SIG-M5 treated with dmso at 0.1 percent for 504 hours (cell line): ENCODE measurements around the gene NFIA.
A peak's percentile ranks its signal among the peaks of the same experiment; 100 is the strongest.

Experiments used
- DNase-seq: peaks from one replicate; lab custom pipeline; 2025; ENCODE audit not compliant: unreplicated experiment; lab: John Stamatoyannopoulos, UW

NFIA gene

DNA sequence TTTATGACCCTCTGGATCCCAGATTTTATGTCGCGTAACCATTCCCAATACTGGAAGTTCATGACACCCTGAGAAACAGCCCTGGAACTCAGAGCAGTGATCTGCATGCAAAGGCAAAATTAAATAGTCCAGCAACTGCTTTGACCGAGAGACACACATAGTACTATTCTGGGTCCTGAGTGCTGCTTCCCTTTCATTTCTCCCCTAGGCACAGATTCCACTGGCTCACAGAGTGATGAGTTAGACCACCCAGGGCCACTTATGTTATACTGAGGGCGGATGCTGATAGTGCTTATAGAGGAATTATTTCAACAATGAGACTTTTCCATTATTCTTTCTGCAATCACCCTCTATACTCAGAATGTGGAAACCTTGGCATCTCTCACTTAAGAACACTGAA, 69.2 kb downstream of the NFIA start:
- DNase-seq = no peak

DNA sequence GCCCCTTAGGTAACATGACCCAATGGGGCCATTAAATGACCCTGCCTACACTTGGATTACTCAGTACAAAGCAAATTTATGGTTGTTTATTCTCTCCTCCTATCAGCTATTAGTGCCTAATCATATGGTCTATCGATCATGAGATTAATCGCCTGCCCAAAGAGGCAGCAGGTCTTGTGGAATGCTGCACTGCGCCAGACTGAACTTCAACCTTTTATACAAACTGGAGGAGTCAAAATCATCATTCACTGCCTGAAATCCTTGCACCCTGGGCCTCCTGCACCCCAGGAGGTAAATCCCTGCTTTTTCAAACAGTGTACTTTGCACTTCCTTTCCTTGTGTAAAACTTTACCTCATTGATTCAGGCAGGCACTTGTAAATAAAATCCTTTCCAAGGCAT, 69.7 kb downstream of the NFIA start:
- DNase-seq = no peak

GRCh38 chr1:61152469-61153105, 70.2 kb downstream of the NFIA start:
- DNase-seq = no peak

DNA sequence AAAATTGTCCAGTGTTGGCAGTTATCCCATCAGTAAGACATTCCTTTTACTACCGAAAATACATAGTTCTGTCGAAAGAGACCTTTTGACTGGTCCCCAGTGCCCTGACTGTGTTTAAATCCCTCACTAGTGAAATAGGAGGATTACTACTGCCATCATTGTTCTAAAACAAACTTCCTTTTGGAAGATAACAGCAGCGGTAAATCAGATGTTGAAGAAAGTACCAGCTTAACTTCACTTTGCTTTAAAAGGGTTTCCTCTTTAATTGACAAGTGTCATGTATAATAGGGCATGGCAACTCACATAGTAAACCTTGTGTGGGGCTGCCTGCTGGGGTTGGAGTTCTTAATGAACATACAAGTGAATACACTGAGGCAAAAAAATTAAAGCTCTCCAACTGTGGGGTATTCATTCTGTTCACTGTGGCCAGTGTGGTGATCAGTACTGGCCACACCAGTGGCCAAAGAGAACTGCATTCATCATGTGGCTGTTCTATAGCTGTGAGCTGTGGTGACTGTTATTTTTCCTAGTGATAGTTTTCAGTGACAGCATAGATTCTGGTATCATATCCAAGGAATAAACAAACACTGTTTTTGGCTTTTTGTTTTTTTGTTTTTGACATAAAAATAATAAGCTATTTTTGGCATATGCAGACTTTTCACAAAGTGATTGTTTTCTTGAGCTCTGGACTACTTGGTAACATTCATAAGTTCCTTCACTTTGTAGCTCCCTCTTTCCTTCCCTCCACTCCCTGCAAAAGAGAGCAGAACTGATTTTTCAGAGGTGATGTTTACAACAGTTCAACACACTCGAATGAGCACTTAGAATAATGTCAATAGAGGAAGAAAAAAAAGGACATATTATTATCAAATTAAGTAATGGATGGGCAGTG, 74.5 kb downstream of the NFIA start:
- DNase-seq = no peak

DNA sequence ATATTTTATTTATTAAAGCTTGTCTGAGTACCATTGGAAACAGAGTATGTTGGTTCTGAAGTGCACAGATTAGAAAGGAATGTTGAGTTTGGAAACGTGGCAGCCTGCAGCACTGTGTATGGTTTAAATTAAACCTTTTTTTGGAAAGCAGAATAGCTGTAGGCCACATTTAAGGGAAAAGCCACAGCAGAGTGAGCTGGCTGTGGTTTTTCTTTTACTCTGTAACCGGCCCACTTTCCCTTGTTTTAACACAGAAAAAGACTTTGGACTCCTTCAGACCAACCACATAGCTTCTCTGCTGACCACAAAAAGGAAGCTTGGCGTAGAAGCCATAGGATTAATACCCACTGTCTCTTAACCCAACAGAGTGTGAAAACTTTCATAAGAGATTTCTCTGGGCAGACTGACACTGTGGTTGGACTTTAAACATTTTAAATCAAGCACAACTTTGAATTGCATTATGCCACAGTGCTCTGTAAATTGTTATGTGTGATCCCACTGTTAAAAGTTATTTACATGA, 75.2 kb downstream of the NFIA start:
- peak; percentile 39 for DNase-seq

GRCh38 chr1:61158591-61158990, 76.2 kb downstream of the NFIA start:
- no peak for DNase-seq

GRCh38 chr1:61160526-61160925, 78.2 kb downstream of the NFIA start:
- no peak for DNase-seq

GRCh38 chr1:61162520-61163258, 80.3 kb downstream of the NFIA start:
- DNase-seq = no peak

DNA sequence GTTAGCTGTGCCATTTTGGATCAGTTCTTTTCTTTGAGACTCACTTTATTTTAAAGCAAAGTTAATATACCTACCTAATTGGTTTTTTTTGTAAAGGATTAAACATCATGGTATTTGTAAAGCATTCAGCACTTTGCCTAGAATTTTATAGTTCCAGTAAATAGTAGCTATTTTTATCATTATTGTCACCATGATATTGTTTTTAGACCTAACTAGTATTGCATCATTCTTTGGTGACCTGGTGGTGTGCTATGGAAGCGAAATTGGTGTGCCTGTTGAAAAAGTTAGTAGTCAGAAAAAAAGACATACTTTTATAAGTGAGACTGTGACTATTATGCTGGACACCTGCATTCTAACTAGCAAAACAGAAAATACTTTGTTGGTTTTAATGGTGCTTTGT, 81.0 kb downstream of the NFIA start:
- no peak for DNase-seq

DNA sequence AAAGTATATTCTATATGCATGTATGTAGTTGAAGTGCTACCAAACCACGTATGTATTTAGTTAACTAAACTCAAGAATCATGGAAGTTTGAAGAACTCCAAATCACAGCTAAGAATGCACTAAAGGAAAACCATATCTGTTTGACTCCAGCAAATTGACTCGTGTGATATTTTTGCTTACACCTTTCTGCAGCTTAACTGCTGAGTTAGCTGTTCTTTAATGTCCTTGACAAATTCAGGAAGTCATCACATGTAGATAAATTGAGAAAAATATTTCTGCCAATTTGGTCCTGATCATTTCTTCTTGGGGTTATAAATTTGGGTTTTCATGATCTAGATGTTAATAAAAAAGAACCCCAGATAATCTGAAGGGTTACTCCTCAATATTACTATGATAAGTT, 83.0 kb downstream of the NFIA start:
- no peak for DNase-seq

GRCh38 chr1:61167309-61167708, 84.9 kb downstream of the NFIA start:
- no peak for DNase-seq

DNA sequence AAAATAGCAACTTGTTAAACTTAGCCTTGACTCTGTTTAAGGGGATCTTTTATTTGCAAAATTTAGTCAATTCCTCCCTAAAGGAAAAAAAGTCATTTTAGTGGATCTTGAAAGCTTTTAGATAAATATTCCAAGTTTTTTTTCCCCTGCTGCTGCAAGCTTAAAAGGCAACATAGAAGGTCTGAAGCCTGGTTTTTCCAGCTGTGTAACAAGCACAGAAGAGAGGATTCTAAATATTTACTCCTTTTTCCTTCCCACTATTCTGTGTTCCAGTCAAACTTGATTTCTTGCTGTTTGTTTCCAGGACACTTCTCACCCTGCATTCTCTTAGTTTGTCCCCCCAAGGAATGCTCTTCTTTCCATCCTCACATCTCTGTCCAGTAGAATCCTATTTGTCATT, 86.7 kb downstream of the NFIA start:
- no peak for DNase-seq

DNA sequence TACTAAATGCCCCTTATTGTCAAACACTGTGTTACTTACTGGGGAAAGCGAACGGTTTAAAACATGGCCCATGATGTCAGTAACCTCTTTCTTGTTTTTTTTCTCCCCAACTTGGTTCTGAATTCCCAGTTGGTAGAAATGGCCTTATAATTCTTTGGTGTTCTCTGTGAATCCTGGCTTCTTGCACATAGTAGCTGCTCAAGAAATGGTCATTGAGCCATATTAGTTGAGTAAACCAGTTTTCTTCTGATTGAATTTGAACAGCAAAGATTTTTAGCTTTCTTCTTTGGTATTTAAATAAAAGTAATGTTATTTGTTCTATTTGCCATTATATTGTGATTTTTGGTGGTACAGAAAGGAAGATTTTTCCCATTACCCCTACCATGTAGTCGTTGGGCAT, 87.3 kb downstream of the NFIA start:
- DNase-seq = no peak

DNA sequence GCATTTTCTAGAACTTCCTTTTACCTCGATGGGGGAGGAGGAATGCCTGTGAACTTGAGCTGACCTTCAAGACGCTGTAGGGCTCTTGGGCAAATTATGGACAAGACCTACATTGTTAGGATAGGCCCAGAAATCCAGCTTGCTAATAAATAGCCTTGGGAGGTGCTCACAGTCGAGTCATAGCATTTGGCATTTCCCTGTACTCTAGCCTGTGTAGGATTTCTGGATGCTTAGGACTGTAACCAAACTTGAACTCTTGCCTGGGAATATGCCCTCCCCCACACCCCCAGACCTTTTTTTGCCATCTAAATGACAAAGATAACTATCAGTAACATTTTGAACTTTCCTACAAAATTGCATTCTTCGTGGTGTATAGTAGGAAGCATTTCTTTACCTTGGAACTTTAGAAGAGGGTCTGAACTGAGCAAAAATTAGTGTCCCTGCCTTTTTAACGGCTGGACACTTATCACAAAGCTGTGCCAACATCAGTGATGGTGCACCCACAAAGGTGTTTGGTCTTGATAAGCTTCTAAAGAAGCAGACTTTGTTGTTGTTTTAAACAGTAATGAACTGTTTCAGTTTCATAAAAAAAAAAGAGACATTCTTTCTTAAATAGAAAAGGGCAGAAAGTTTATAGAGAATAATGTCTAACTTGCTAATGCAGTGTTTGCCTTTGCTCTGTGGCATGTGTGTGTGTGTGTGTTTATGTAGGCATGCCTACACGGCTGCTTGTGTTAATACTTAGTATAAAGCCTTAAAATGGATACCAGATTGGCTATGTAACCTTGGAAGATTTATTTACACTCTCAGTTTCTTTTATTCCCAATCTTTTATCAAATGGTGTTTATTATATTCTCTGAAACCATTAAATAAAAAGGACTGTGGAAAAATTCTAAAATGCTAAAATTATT, 88.2 kb downstream of the NFIA start:
- no peak for DNase-seq

DNA sequence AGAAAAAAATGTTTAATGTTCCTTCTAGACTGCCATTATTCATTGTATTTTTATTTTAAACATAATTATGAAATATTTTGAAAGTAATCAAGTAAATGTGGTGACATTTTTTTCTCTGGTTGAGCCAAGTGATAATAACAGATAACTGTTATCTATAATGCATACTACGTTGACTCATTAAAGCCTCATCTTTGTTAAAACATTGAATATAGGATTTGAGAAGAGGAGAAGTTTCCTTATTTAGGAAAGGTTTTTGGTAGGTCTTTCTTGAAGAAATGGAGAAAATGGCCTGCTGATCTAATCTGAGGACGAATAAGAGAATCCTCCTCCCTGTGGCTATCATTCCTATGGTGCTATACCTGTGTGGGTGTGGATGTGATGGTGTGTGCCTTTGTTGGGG, 89.0 kb downstream of the NFIA start:
- DNase-seq = no peak

GRCh38 chr1:61171974-61172373, 89.6 kb downstream of the NFIA start:
- no peak for DNase-seq

GRCh38 chr1:61173118-61173517, 90.8 kb downstream of the NFIA start:
- no peak for DNase-seq

DNA sequence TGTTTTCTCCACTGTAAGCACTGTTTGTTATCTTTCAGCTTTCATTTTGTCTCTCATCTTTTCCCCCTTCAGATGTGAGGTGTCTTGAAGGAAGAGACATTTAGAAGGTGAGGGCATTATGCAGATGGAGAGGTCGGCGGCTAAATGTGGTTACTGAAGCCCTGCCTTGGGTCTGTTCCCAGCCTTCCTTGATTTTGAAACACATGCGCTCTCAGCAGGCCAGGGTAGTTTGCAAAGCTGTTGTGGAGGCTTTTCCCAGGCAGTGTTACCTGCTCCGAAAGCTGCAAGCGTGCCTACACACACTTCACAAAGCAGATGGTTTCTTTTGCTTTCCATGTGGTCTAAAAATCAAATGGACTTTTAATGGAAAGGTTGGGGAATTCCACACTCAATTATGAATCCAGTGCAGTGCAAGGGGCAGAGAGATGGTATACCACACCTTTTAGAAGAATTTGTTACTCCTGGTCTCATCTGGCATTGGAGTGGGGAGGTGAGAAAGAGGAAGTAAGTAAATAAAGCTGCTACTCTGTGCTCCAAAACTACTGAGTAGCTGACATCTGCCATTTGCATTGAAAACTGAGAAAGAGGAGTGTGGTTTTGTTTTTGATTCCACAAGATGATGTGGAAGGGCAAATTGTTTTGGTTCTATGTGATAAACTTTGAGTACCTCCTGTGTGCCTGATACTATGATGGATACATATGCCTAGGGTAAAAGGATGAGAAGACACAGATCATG, 91.9 kb downstream of the NFIA start:
- no peak for DNase-seq

DNA sequence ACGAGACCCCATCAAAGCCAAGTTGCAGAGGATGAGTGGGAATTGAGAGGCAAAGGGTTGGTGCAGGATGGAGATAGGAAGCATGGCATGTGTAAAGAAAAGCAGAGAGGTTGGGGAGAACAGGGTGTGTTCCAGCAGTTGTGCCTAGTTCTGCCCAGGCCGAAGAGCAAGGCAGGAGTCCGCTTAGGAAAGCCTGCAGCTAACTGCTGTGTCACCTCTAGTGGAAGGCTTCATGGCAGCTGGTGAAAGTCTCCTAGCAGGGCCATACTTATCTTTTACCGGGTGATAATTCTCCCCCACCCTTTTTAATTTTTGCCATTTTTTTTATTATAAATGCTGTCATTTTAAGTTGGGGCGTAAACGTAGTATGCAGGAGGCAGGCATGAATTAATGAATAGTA, 93.6 kb downstream of the NFIA start:
- DNase-seq = no peak
